NCI-H1417 (cell line): Measurements from ENCODE around the gene SLF2.

Experiments
- DNase-seq, 3 experiments: peaks; one replicate each; lab custom pipeline; 2025; lab: John Stamatoyannopoulos, UW

SLF2 gene, protein sequence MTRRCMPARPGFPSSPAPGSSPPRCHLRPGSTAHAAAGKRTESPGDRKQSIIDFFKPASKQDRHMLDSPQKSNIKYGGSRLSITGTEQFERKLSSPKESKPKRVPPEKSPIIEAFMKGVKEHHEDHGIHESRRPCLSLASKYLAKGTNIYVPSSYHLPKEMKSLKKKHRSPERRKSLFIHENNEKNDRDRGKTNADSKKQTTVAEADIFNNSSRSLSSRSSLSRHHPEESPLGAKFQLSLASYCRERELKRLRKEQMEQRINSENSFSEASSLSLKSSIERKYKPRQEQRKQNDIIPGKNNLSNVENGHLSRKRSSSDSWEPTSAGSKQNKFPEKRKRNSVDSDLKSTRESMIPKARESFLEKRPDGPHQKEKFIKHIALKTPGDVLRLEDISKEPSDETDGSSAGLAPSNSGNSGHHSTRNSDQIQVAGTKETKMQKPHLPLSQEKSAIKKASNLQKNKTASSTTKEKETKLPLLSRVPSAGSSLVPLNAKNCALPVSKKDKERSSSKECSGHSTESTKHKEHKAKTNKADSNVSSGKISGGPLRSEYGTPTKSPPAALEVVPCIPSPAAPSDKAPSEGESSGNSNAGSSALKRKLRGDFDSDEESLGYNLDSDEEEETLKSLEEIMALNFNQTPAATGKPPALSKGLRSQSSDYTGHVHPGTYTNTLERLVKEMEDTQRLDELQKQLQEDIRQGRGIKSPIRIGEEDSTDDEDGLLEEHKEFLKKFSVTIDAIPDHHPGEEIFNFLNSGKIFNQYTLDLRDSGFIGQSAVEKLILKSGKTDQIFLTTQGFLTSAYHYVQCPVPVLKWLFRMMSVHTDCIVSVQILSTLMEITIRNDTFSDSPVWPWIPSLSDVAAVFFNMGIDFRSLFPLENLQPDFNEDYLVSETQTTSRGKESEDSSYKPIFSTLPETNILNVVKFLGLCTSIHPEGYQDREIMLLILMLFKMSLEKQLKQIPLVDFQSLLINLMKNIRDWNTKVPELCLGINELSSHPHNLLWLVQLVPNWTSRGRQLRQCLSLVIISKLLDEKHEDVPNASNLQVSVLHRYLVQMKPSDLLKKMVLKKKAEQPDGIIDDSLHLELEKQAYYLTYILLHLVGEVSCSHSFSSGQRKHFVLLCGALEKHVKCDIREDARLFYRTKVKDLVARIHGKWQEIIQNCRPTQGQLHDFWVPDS

GRCh38 chr10:100912605-100913469 is at the start of gene SLF2:
Gene SLF2, plus strand, starts transcription at chr10:100912963. Its CDS starts 148 bp downstream, at chr10:100913111.
- DNase-seq = peak; percentile 93 to 97 (median 94)

DNA sequence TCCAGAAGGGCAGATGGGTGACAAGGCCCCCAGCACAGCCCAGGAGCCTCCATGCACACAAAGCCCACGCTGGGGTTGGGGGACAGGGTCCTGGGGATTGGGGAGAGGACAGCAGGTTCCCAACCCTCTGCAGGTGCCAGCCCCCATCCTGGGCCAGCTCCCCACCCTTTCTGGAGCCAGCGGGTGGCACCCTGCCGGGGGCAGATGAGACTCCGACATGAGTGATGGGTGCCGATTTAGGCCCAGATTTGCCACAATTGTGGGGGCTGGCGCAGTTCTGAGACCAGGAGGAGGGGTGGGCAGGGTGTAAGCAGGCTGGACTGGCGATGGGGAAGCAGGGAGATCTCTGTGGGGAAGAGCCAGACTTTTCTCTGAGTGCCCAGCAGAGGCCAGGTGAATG is 49.3 kb upstream of the SLF2 start:
- DNase-seq = no peak

DNA sequence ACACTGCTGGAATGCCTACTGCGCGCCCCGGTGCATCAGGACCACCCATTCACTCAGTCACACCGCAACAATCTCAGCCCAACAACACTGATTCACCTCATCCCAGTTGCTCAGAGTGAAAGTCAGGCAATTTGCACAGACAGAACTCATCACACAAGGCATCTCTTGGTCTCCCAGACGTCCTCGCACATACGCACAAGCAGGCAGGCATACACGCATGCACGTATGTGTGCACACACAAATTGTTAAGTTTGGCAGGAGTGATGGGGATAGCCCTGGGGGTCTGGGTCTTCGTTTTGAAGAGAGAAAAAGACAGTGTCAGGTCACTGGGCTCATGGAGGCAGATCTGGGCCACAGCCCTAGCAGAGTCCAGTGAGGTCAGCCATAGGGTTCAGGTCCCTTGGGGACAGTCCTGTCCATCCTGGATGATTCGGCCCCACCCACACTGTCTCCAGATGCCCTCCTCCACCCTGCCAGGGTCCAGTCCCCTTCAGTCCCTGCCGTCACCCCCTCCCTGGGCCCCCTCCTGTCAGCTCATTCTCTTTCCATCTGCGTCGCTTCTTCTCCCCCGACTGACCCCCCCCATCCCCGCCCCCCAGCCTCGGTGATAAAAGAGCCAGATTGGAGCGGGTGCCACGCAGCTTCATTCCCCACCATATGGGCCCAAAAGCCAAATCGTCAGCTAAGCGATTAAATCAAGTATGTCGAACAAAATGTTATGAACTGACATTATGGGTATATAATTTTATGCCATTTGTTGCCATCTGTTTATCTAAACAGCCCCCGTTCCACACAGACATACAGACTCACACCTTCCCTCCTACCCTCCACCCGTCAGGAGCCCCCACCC is 48.5 kb upstream of the SLF2 start:
- no peak for DNase-seq

- DNase-seq = no peak
Measured at GRCh38 chr10:100864978-100865377, 47.8 kb upstream of the SLF2 start.

- no peak for DNase-seq
Measured at GRCh38 chr10:100866010-100866409, 46.8 kb upstream of the SLF2 start.

DNA sequence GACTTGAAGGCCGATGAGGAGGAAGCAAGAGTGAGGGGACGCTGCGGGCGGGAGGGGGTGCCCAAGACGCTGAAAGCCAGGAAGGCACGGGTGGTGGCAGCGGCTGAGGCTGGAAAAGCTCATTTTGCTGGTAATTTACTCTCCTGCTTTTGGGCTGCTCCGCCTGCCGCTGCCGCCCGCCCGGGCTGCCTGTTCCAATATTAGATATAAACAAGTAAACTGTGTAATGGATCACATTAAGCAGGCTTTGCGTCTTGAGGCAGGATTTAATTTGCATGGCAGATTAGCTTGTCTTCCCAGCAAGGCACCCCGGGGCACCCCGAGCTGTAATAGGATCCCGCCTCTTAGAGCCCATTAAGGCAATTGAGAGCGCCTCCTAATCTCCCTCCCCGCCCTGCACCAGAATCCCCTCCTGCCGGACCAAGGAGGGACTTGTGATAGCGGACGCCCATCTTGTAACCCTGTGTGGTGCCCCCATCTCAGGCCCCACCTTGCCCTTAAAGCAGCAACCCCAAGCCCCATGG is 46.1 kb upstream of the SLF2 start:
- DNase-seq = peak in 2 of 3 experiments; percentile 9 to 37

- DNase-seq = no peak
Measured at GRCh38 chr10:100867261-100867963, 45.4 kb upstream of the SLF2 start.

DNA sequence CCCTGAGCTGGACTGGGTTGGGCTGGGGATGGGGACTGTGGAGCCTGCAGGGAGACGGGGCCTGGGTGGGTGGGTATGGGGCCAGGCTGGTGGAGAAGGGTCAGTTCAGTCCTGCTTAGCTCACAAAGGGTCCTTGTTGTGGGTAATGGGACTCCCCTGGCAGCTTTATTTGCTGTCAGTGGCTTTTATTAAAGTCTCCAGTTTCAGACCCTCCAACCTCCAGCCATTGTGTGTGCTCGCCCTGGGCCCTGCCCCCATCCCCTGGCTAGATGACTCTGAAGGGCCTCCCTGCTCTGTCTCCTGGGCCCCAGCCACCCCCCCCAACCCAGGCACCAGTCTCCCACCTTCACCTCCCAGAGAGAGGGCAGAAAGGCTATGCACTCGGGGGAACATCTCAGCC is 44.4 kb upstream of the SLF2 start:
- DNase-seq = peak in 1 of 3 experiments; percentile 3

- no peak for DNase-seq
Measured at GRCh38 chr10:100869399-100869798, 43.4 kb upstream of the SLF2 start.

GRCh38 chr10:100872034-100872791 is 40.5 kb upstream of the SLF2 start:
- peak in 2 of 3 experiments; percentile 2 to 47 for DNase-seq

DNA sequence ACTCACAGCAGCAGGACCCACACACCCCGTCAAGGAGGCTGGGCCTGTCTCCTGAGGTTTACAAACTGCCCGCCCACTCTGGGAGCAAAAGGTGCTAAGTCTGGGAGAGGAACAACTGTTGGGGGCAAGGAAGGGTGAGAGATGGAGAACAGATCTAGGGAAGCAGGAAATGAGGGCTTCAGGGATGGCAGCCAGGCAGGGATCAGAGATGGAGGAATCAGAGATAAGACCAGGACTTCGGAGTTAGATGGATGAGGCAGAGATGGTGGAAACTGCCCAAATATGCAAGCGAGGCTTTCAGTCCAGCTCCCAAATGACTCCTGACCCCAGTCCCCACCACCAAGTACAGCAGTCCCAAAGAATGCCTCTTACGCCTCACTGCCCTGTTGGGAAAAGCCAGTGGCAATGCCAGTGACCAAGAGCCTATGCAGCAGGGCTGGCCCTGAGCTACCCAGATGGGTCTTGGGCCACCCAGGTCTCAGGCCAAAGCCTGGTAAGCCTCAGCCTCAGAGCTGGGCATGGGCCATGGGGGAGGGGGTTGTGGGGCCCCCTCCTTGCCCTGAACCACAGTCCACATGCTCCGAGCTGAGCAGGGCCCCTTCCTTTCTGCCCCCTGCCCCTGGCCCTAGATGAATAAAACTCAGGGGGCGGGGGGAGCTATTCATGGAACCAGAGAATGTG is 39.5 kb upstream of the SLF2 start:
- no peak for DNase-seq

- no peak for DNase-seq
Measured at GRCh38 chr10:100873827-100874326, 38.9 kb upstream of the SLF2 start.

- no peak for DNase-seq
Measured at GRCh38 chr10:100874702-100875483, 37.9 kb upstream of the SLF2 start.

DNA sequence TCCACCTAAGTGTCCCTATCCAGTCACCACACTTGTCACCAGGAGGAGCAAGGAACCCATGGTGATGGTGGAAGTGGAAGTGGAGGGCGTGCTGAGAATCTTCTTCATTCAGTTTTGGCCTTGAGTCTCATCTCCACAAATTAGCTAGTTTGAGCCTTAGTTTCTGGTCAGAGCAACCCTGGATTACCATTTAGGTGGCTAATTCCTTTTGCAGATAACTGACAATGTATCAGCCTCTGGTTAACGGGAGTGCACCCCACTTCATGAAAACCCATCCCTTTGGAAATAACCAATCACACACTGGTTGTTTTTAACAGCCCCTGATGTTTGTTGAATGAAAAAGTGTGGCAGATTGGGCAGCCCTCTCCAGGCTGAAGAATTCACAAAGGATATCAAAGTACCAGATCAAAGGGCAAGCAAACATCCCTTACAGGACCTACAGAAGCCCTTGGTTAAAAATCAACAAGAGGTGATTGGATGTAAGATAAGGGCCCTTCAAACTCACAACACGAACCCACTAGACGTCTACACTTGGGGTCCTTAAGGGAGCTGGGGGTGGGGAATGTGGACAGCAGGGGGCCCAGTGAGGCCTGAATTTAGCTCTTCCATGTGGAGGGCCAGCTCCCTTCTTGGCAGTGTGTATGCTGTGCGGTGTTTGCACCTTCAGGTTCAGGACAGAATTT is 37.1 kb upstream of the SLF2 start:
- DNase-seq = no peak

DNA sequence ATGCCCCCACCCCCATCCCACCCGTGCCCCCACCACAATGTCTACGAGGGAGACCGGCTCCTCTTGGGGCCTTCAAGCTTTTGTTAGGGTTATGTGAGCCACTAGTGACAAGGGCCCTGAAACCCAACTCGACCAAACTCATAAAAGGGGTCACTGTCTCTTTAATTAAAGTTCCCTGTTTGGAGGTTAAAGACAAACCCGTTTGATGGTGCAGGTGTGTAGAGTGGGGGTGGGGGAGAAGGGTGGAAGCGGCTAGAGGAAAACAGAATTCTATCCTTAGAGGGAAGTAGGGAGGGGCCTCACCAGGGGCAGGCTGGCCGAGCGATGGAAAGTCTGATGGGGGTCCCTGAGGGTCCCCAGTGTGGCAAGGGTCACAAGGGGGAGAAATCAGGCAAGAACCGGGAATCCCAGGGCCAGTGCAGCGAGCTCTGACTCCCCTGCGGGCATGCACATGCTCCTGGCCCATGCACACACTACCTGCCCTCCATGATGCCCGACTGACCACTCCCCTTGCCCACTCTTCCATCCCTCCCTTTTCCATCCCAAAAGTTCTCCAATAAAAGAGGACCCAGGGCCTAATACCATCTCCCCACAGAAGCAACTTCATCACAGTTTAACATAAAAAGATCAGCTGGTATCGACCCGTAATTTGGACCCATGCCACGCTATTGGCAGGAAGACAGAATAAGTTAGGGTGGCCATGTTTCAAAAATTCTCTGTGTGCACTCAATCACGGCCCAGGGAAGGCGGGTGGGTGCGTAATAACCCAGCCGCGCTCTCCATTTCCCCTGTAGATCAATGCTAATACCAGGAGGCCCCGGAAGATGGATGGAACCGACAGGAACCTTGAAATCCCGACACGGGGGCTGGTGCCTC is 35.9 kb upstream of the SLF2 start:
- DNase-seq = no peak

DNA sequence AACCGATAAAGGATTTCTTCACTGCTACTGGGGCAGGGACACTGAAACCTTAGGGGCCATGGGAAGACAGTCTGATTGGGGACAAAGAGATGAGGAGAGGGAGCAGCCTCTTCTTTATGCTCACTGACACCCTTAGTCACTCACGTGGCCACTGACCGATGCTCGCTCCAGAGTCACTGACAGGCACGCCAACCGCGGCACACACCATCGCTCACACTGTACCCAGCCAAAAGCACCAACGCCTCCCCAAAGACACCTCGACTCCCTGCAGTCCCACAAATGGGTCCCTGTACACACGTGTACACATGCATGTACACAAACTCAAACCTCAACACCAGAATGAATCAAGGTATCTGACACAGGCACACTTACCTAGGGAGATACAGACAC is 35.3 kb upstream of the SLF2 start:
- no peak for DNase-seq
